CD14-positive monocyte (primary cell): ENCODE measurements around the gene IL19. TPM values are rescaled to one million over a fixed set of nuclear protein-coding genes. Genes with fewer than 3 reads are reported as not detected.

ENCODE experiments used
- DNase-seq, 3 donors: peaks; one replicate each; pipeline ENCODE4 v3.0.0-alpha.2; 2011 to 2022
- H2AFZ ChIP-seq: 2 replicates; pipeline ENCODE4 v1.6.0; 2012; ENCODE audit warnings: mild to moderate bottlenecking, low read depth, low read length, inconsistent platforms; ENCODE audit not compliant: insufficient read depth, poor library complexity, severe bottlenecking
- H3K27ac ChIP-seq, 2 donors: 1 replicate in 1 of 2; 2 replicates in 1 of 2; pipeline ENCODE4 v1.5.1; 2012 to 2013; ENCODE audit warnings: low read length in 2 of 2, control low read depth in 1 of 2, inconsistent platforms in 1 of 2, low read depth in 1 of 2, mild to moderate bottlenecking in 1 of 2
- H3K27me3 ChIP-seq, 2 donors: one replicate each; pipeline versions ENCODE4 v1.6.0 to v1.6.1; 2011 to 2013; ENCODE audit warnings: low read length in 2 of 2; ENCODE audit not compliant: control insufficient read depth in 2 of 2, insufficient read depth in 2 of 2
- H3K36me3 ChIP-seq, 2 donors: replicated peaks in 1 of 2; 1 replicate in 1 of 2; 2 replicates in 1 of 2; pipeline versions ENCODE4 v1.5.1 to v1.6.1; 2012 to 2013; ENCODE audit warnings: low read length in 2 of 2, control low read depth in 1 of 2, inconsistent platforms in 1 of 2, mild to moderate bottlenecking in 1 of 2; ENCODE audit not compliant: insufficient read depth in 2 of 2, control insufficient read depth in 1 of 2
- H3K4me1 ChIP-seq, 2 donors: 1 replicate in 1 of 2; 2 replicates in 1 of 2; pipeline versions ENCODE4 v1.5.1 to v1.6.1; 2012 to 2013; ENCODE audit warnings: low read length in 2 of 2, control low read depth in 1 of 2, inconsistent platforms in 1 of 2, mild to moderate bottlenecking in 1 of 2, moderate library complexity in 1 of 2; ENCODE audit not compliant: insufficient read depth in 2 of 2, control insufficient read depth in 1 of 2
- H3K4me2 ChIP-seq: replicated peaks from 2 replicates; pipeline ENCODE3; 2012; ENCODE audit warnings: low read length, moderate library complexity, mild to moderate bottlenecking; ENCODE audit not compliant: poor library complexity, severe bottlenecking; ENCODE audit errors: extremely low read depth
- H3K4me3 ChIP-seq, 3 experiments: fragments of 200-600 bp in 1 of 3; sonication (generic) in 1 of 3; replicated peaks in 1 of 3; 1 replicate in 2 of 3; 2 replicates in 1 of 3; pipeline ENCODE4 v1.5.1; 2011 to 2013; ENCODE audit warnings: low read length in 3 of 3, mild to moderate bottlenecking in 3 of 3, control low read depth in 2 of 3, low read depth in 2 of 3, inconsistent platforms in 1 of 3, moderate library complexity in 1 of 3
- H3K79me2 ChIP-seq: 2 replicates; pipeline ENCODE4 v1.6.0; 2012; ENCODE audit warnings: mild to moderate bottlenecking, control low read depth, inconsistent platforms, low read length, moderate library complexity; ENCODE audit not compliant: insufficient read depth
- H3K9ac ChIP-seq: 2 replicates; pipeline ENCODE4 v1.6.0; 2017; ENCODE audit warnings: low read length, mild to moderate bottlenecking; ENCODE audit not compliant: insufficient read depth, poor library complexity, severe bottlenecking
- H3K9me3 ChIP-seq, 2 donors: replicated peaks in 1 of 2; 1 replicate in 1 of 2; 2 replicates in 1 of 2; pipeline versions ENCODE4 v1.5.1 to v1.6.1; 2012 to 2013; ENCODE audit warnings: low read length in 2 of 2, control low read depth in 1 of 2; ENCODE audit not compliant: control insufficient read depth in 1 of 2, insufficient read depth in 1 of 2
- H4K20me1 ChIP-seq: 2 replicates; pipeline ENCODE4 v1.6.0; 2012; ENCODE audit warnings: mild to moderate bottlenecking, low read length, control low read depth, moderate library complexity; ENCODE audit not compliant: insufficient read depth
- H3K27ac Mint-ChIP-seq, 7 donors: one replicate each; pipeline ENCODE4 v1.8.0; 2020; ENCODE audit warnings: mild to moderate bottlenecking in 7 of 7, mixed read lengths in 7 of 7, moderate library complexity in 6 of 7, inconsistent platforms in 2 of 7
- H3K27me3 Mint-ChIP-seq, 3 donors: one replicate each; pipeline ENCODE4 v1.8.0; 2021 to 2022; ENCODE audit warnings: low read depth in 3 of 3, mild to moderate bottlenecking in 3 of 3, mixed read lengths in 3 of 3, moderate library complexity in 3 of 3, inconsistent platforms in 1 of 3
- H3K36me3 Mint-ChIP-seq, 2 donors: one replicate each; pipeline ENCODE4 v1.8.0; 2020; ENCODE audit warnings: mixed read lengths in 2 of 2, inconsistent platforms in 1 of 2, mild to moderate bottlenecking in 1 of 2
- H3K4me1 Mint-ChIP-seq: one replicate; pipeline ENCODE4 v1.8.0; 2020; ENCODE audit warnings: mild to moderate bottlenecking, mixed read lengths
- H3K4me3 Mint-ChIP-seq, 2 donors: one replicate each; pipeline ENCODE4 v1.8.0; 2020; ENCODE audit warnings: mild to moderate bottlenecking in 2 of 2, mixed read lengths in 2 of 2, moderate library complexity in 1 of 2
- H3K9me3 Mint-ChIP-seq, 7 donors: one replicate each; pipeline ENCODE4 v1.8.0; 2020 to 2022; ENCODE audit warnings: mixed read lengths in 7 of 7, mild to moderate bottlenecking in 6 of 7, moderate library complexity in 6 of 7, inconsistent platforms in 2 of 7
- CTCF ChIP-seq: fragments of 200-600 bp; IDR thresholded peaks from one replicate; pipeline ENCODE4 v1.8.0; 2022; ENCODE audit warnings: antibody characterized with exemption, mild to moderate bottlenecking
- WGBS: methylation state at CpG from one replicate; pipeline ENCODE4 v1.1.5; 2013; ENCODE audit warnings: missing lambda C conversion rate; ENCODE audit not compliant: insufficient coverage; 5-methylcytosine and 5-hydroxymethylcytosine counted together
- intact Hi-C, 2 donors: fragments of 100-400 bp; cut with micrococcal nuclease; formaldehyde crosslinking; loops; one replicate each; pipeline versions ENCODE4 v1.15.0 to v1.15.1; 2023
- polyA plus RNA-seq, 3 donors: library from polyadenylated mRNA; depleted of rRNA in 1 of 3; unstranded in 2 of 3; stranded (reverse) in 1 of 3; fragments of 300-500 nt in 2 of 3; fragments of >200 nt in 1 of 3; fragmentation: Illumina TruSeq in 2 of 3; gene quantifications; 1 replicate in 2 of 3; 2 replicates in 1 of 3; pipeline ENCODE4 v1.2.3, GENCODE V29; 2012 to 2021

The IL19 gene
- polyA plus RNA-seq, 3 donors: 0.41 TPM; not detected in 2

DNA sequence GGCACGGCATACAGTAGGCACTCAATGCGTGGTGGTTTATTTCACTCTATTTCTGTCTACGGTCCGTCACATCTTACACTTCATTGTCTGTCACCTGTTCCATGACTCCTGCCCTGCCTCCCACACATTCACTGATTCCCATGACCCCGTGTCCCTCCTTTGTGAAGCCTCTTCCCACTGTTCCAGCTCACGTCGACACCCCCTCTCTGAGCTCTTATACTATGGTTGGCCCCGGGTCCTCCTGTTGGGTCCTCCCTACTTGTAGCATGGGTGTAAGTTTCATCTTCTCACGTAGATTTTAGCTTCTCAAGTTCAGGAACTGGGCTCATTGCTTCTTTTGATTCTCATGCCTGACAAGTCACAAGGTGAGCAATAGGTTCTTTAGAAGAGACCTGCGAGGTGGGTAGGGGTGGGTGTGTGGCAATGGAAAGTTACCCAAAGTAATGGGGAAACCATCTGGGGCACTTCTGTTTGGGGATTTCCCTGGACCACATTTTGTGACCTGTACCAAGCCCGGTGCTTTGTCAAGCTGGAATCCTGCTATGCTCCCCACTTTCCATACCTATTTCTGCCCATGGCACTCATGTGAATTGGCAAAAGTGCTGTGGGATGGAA is 23.8 kb downstream of the IL19 start:
- Histone ChIP-seq H4K20me1 (no peaks in the 10 kb centered on the region), H3K9me3 (no peaks in the 10 kb centered on the region), H3K4me1 (peaks cover 13 to 21% of the 10 kb centered on the region in 2 donors), H2AFZ (no peak overlapping the region), H3K4me3 (no peak overlapping the region), H3K36me3 (no peaks in the 10 kb centered on the region), H3K27me3 (no peaks in the 10 kb centered on the region), H3K79me2 (no peaks in the 10 kb centered on the region), H3K9ac (no peak overlapping the region), H3K27ac (no peak overlapping the region), H3K4me2 (no peak overlapping the region)
- WGBS: 93% methylated on average over 6 of the region's 11 CpGs
- no peak for DNase-seq
- H3K9me3 Mint-ChIP-seq: no peaks in the 10 kb centered on the region
- no peak overlapping the region for H3K4me3 Mint-ChIP-seq
- H3K27me3 Mint-ChIP-seq: peaks cover 0 to 3% (median 2%) of the 10 kb centered on the region in 3 donors
- intact Hi-C loops: no loop called here
- no peaks in the 10 kb centered on the region for H3K36me3 Mint-ChIP-seq
- peaks cover 25% of the 10 kb centered on the region for H3K4me1 Mint-ChIP-seq
- no peak for TF ChIP-seq CTCF
- H3K27ac Mint-ChIP-seq: peak overlapping the region in 1 of 7 donors; percentile 69

- H3K27me3 Mint-ChIP-seq: peaks cover 0 to 7% (median 2%) of the 10 kb centered on the region in 3 donors
Observed at GRCh38 chr1:206796116-206796515, 25.5 kb downstream of the IL19 start.

More at GRCh38 chr1:206796116-206796515, 25.5 kb downstream of the IL19 start:
- no peaks in the 10 kb centered on the region for H3K9me3 Mint-ChIP-seq
- Histone ChIP-seq H3K4me2 (no peak overlapping the region), H3K4me3 (no peak overlapping the region), H3K9ac (no peak overlapping the region), H3K27me3 (no peaks in the 10 kb centered on the region), H3K4me1 (peaks cover 13 to 21% of the 10 kb centered on the region in 2 donors), H3K36me3 (no peaks in the 10 kb centered on the region), H2AFZ (no peak overlapping the region), H3K79me2 (no peaks in the 10 kb centered on the region), H4K20me1 (no peaks in the 10 kb centered on the region), H3K27ac (no peak overlapping the region), H3K9me3 (no peaks in the 10 kb centered on the region)
- no peak for TF ChIP-seq CTCF
- no peak overlapping the region for H3K27ac Mint-ChIP-seq
- H3K4me1 Mint-ChIP-seq: peaks cover 27% of the 10 kb centered on the region
- H3K4me3 Mint-ChIP-seq: no peak overlapping the region
- WGBS: 92% methylated on average over 2 of the region's 3 CpGs
- intact Hi-C loops: no loop called here
- no peak for DNase-seq
- H3K36me3 Mint-ChIP-seq: peaks cover 0 to 4% of the 10 kb centered on the region in 2 donors
